Measurements from ENCODE around the gene LINC01488.

LINC01488 gene

DNA sequence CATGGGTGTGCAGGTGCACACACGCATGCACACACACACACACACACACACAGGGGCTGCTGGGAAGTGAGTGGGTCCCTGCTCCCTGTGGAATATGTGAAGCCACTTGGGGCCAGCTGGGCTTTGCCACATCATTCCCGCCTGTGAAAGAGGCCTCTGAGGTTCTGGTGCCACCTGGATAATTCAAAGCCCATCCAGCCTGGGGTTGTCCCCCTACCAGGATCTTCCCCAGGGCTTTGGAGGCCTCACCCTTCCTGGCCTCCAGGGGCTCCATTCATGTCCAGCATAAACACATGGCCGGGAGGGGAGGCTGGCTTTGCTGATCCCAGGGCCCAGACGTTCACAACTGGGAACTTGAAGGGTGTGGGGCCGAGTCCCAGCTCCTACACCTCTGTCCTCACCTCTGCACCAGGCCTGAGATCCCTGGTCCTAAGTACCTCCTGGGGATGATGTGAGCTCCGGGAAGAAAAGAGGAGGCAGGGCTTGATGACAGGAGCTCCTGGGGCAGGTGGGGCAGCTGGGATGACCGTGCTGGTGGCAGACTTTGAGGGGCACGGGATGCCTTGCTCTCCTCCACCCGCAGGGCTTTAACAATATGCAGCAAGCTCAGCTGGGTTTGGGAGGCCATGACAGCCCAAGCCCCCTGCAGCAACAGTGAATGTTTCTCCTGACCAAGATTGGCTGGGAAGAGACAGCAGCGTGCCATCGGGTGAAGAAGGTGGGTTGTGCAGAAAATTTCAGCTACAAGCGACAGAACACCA, 14.2 kb downstream of the LINC01488 start:
- DNase-seq = no peak

DNA sequence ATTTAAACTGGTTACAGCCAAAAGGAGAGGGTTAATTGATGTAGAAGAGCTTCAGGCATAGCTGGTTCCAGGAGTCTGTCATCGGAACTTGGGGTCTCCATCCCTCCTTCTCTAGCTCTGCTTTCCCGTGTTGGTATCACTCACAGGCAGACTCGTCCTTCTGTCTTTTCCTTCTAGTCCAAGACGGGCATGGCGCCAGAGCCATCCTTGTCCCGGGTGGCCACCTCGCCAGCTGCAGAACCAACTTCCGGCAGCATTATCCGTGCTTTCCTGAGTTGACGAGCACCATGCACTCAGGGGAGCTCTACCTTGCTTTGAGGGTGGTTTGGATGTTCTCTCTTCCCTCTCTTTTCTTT, 14.7 kb downstream of the LINC01488 start:
- no peak for DNase-seq

DNA sequence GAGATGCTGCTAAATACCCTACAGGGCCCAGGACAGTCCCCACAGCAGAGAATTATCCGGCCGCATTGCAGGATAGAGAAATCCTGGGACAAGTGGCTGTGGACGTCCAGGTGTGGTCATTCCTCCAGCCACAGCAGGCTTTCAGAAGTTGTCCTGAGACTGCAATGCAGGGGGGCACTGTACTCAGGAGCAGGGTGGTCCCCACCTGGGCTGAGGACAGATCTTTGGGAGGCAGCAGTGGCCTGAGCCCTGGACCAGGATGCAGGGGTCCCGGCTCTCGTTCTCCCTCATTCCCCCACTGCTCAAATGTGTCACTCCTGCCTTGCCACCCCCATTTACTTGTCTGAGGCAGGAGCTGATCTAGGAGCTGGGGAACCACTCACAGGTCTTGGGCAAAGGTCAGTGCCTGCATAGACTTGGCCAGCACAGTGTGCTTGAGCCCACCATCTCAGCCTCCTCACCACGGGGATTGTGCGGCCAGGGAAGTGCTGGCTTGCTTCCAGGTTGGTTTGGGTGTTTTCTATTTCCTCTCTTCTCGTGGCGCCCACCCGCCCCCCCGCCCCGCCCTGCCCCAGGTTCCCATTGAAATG, 15.3 kb downstream of the LINC01488 start:
- no peak for DNase-seq

DNA sequence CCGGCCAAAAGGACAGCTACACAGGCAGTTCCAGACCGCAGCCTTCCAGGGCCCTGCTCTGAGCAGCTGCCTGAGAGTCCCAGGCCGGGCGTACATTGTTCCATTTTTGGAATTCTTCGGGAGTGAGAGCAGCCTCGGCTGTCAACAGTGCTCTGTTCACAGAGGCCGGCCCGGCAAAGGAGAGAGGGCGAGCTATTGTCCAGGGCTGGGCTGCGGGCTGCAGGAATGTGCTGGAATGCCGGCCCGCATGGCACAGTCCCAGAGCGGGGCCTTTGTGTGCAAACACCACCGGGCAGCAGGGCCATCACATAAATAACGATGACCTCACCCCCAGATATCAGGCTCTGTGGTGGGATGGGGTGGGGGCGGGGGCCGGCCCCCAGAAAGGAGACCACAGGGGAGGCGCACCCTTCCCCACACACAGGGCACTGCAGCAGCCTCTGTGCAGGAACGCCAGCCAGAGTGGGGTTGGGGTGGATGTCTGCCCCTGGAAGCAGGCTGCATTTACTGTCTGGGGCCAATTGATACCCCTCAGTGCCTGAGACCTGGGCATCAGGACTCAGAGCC, 15.8 kb downstream of the LINC01488 start:
- no peak for DNase-seq

DNA sequence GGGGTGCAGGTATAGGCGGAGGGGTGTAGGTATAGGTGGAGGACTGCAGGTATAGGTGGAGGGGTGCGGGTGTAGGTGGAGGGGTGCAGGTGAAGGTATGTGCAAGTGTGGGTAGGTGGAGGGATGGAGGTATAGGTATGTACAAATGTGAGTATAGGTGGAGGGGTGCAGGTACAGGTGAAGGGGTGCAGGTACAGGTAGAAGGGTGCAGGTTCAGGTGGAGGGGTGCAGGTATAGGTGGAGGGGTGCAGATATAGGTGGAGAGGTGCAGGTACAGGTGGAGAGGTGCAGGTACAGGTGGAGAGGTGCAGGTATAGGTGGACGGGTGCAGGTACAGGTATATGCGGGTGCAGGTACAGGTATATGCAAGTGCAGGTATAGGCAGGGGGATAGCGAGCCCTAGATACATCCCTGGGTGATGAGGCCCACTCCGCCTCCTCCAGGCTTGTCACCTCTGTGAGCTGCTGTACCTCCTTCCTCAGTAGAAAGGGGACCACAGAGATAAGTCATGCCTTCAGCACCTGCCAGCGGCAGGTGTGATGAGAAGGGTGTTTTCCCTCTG, 17.2 kb downstream of the LINC01488 start:
- no peak for DNase-seq

DNA sequence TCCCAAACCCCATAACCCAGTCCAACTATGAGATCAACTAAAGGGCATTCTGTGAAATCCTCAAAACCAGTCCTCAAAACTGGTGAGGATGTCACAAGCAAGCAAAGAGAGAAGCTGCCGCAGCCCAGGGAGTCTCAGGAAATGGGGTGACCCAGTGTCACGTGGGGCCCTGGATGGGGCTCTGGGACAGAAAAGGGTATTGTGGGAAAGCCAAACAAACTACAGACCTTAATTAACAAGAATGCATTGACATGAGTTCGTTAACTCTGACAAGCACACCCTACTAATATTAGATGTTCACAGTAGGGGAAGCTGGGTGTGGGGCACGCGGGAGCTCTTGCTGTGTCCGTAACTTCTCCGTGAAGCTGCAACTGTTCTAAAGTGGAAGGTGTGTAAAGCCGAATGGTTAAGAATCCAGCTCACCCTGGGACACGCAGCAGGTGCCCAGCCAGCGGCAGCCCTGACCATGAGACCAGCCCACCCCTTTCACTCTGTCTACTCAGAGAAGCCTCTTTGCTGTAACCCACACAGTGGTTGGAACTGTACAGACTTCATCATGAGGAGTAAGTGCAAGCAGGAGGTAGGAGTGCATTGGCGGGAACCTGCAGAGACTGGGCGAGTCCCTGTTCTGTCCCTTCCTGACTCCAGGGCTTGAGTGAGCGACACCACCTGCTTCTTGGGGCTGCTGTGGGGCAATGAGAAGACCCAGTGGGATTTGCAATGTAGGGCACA, 17.9 kb downstream of the LINC01488 start:
- DNase-seq = no peak

DNA sequence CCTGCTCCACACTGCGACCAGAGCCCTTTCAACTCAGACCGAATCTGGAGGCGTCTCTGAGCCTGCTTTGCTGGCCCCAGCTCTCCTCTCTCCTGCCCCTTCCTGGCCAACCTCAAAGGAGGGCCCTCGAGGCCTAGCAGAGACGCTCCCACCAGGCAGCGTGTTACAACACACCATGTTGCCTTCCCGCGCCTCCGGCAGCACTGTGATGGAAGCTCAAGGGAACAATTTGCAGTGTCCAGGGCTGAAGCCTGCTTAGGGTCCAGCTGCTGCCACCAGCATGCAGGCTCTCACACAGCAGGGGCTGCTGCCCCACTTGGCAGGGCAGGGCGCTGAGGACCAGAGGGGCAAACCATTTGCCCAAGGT, 18.4 kb downstream of the LINC01488 start:
- DNase-seq = no peak

DNA sequence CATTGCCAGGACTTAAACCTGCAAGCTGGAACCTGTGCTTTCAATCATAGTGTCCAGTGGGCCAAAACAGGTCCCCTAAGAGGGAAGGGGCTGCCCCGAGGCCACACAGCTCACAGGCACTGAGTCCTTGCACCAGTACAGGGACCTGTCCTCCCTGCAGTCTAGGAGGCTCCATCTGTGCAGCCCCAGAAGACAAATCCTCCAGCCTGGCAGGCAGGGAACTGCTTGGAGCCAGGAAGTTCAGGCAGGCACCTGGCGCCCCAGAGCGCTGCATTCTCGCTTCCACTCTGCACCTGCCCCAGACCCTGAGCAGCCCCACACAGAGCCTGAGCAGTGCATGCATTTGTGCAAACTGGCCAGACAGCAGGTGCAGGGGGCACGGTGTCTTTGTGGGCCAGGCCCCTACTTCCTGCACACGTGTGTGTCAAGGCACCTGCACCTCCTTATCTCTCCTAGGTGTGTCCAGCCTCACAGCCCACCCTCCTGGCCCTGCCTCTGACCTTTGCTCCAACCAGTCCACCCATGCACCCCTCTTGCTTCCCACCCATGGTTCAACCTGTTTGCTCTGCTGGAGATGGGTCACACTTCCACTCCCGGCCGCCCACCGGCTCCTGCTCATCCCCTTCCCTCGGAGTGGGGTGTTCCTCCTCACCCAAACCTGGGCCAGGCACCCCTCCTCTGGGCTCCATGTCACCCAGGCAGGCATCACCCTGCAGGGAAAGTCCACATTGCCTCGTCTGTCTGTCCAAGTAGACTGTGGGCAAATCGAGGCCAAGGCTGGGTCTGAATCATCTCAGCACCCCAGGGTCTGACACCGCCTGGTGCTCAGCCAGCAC, 19.0 kb downstream of the LINC01488 start:
- no peak for DNase-seq

DNA sequence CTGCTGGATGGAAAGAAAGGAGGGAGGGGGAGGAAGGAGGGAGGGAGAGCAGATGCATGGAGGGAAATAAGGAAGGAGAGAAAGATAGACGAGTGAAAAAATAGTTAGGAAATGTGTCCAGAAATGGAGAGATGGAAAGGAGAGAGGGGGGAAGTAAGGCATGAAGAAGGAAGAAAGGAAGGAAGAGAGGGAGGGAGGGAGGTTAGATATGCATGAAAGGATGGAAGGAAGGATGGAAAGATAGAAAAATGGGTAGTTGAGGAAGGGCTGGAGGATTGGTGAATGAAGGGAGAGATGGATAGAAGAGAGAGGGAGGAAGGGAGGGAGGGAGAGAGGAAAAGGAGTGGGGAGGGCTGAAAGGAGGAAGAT, 19.6 kb downstream of the LINC01488 start:
- no peak for DNase-seq

DNA sequence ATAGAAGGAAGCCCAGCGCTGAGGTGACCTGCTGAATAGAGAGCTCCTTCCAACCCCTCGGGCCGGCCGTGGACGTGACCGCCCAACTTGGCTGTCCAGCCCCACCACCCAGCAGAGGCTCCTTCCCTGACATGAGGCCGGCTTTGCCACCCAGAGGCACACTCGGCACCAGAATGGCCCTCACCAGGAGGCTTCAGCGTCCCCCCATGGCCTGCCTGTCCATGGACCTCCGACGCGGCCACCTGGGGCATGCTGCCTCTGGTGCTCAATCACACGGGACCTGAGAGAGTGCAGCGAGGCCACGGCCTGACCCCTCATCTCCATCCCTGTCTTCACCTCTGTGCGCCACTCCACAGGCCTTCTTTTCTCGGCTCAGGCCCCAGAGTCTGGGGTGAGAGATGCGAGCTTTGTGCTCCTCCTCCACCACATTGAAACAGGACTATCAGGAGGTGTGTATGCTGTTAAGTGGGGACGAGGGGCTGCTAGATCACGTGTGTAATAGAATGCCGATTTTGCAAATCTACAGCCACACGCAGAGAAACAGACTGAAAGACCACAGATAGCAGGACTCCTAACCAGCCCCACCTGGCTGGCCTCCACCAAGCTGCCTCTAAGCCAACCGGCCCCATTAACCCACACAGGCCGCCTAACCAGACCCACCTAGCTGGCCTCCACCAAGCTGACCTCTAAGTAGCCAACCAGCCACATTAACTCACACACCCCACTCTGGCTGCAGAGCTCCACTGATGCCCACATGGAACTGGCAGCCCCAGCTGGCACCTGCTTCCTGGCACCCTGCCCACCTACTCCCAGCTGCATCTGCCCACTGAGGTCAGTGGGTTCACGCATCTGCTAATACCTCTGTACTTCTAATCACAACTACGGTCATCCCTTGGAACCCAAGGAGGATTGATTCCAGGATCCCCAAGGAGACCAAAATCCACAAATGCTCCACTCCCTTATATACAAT, 20.7 kb downstream of the LINC01488 start:
- no peak for DNase-seq

DNA sequence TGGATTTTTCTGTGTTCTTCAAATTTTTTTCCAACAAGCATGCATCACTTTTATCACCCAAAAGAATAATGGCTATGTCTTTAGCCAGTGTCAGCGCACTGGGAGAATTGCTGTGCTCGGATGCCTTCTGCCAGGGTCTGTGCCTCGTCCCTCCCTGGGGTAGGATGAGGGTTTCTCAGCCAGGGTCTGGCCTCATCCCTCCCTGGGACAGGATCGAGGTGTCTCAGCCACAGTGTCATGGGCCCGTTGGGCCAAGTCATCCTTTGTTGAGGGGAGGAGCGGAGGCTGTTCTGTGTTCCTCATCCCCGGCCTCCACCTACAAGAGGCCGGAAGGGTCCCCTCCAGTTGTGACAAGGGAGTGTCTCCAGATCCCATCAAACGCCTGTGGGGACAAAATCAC, 22.7 kb downstream of the LINC01488 start:
- no peak for DNase-seq

DNA sequence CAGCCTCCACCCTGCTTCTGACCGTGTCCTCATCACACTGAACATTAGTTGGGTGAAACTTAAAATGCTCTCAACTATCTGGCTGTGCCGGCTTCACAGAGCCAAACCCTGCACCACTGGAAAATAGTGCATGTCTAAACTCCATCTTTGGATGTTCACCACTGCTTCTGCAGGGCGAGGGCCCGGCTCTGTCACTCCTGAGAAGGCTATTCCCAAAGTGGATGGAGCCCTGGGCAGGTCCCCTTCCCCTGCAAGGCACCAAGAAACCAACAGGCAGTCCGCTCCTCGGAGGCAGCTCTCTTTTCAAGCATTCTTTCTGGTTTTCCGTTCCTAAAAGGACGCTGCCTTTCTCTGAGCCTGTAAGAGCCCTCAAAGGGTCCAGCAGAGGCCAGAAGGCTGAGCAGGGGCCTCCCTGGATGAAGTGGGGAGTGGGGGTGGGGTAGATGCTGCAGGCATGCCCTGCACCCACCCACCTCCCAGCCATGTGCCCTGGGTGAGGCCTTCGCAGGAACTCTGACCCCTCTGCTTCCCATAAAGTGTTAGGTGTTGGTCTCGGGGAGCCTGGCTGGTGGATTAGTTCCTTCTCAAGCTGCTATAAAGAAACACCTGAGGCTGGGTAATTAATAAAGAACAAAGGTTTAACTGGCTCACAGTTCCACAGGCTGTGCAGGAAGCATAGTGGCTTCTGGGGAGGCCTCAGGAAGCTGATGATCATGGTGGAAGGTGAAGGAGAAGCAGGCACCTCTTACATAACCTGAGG, 23.3 kb downstream of the LINC01488 start:
- DNase-seq = no peak

DNA sequence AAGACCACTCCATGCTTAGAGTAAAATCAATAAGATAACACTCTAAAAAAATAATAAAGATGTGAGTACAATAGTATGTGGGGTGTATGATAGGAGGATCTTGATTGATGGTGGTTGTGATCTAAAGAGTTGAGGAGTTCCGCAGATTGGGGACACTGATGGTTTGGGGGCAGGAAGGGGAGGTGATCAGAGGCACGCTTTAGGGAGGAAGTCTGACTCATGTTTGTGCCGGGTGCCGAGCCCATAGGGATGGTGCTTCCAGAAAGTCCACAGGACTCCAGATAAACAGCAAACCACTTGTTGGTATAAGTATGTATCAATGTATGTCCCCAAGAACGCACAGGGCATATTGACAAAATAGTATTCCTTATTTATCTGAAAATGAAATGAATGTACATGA, 27.5 kb downstream of the LINC01488 start:
- no peak for DNase-seq

DNA sequence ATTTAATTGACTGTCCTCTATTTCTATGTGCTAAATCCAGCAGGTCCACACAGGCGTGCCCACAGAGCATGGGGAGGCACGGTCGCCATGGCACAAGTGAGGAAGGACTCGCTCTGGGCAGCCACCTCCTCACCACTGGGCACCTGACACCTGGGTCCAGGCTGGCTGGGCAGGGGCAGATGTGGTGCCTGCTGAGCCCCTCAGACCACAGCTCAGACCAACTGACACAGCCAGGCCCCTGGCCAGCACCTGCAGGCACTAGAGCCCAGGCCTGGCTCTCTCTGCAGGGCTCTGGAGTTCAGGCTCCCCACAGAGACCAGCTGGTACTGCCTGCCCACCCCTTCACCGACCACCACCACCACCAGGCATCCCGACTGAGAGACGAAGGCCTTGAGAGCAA, 27.9 kb downstream of the LINC01488 start:
- DNase-seq = no peak

DNA sequence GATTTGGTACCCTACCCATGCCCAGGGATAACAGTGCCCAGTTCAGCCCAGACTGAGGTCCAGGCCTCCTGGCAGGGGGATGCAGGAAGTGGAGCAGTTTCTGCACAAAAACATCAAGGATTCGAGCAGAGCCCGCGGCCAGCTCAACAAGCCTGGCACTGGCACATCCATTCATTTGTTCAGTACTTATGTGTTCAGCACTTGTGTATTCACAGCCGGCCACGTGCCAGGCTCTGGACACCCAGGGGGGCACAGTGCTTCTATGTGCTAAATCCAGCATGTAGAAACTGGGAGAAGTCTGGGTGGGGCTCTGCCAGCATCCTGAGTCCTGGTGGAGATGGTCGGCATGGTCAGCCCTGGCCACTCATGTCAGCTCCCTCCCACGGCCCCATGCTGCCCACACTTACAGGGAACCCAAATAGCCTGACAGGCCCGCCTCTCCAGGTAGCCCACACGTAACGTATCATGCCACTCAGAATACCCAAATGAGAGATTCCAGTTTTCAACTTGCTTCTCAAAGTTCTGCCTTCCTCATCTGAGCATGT, 28.5 kb downstream of the LINC01488 start:
- no peak for DNase-seq

DNA sequence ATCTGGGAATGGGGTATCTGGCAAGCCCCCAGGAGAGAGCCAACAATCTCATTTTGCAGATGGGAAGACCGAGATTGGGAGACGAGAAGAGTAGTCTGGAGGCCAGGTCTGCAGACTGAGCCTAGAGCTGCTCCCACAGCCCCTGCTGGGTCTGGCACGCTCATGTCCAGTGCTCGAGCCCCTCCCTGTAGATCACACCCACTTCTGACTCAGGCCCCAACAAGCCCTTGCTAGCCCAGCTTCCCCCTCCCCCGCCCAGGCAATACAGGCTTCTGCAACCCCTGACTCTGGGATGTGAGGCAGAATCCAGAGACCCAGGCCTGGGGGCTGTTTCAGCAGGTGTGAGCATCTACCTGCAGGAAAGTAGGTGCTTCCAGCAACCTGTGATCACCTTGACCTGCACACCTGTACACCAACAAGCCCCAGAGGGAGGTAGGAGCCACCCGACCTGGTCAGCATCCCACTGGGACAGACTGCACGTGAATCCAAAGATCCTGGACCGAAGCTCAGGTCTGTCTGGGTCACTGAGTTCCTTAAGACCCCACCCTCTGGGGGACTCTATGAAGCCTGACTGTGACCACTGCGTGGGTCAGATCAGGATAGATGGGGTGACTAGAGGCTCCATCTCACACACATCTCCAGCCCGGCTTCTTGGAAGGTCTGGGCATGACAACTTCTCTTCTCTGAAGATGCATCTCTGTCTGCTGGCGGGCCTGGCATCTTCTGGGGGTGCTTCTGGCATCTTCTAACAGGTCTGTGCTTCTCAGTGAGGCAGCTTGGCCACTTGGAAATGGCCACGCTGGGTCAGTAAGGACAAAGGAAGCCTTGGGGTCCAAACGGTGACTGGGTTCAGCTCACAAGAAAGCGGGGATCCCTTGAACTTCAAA, 29.3 kb downstream of the LINC01488 start:
- DNase-seq = no peak

DNA sequence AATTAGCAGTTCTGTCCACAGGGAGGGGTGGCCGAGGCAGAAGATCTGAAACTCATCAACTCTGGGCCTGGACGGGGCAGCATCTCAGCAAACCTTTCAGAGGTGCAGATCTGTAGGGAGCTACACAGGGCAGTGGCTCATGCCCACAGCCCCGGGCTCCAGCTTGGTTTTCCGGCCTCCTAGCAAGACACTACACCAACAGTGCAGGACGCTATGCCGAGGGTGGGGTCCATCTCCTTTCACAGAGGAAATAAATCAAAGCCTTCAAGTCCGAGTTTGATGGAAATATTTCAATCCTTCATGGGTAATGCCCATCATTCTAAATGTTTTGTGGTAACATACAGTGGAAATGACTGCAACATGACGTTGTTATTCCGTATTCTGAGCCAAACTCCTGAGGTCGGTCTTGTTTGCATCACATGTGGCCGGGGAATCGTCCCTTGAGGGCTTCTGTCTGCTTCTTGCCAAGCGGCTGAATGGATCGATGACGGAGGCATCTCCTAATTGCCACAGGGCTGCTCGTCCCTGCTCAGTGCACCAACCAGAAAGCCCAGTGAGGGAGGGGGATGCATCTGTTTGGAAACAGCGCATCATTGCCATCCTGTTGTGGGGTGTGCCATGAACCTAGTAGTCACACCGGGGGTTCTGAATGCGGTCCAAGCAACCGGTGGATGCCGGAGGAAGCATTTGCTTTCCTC, 30.0 kb downstream of the LINC01488 start:
- DNase-seq = no peak

DNA sequence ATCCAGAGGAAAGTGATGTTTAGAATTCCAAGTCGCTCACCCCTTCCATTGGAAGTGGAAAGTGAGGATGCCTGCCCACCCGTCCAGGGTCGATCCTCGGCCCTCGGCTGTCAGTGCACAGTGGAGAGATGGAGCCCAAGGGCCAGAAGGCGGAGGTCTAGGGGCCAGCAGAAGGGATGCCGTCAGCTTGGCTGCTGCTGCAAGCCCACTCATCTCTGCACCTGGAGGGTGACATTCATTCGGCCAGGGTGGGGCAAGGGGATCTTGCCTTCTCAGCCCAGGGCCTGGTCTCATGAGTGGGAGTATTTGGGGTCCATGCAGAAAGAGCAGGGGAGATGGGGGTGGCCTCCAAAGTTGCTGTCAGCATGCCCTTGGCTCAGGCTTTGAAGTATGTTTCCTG, 30.7 kb downstream of the LINC01488 start:
- no peak for DNase-seq

DNA sequence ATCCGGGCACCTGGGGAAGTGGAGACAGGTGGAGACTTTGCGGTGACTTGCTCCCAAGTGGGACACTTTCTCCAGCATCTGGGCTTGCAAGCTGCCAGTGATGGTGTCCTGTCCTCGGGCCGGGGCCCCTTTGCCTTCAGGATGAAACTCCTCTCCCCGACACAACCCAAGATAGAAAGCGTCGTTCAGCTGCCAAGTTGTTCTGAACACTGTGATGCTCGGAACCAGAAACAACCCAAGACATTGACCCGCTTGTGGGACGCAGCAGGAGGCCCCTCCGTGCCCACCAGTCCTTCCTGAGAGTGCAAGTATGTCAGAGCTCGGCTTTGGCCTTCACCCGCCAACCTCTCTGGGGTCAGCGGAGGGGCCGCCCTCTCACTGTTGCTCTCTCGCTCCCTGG, 31.3 kb downstream of the LINC01488 start:
- DNase-seq = no peak
